NOMO-1 (cell line): ENCODE results near the gene EHBP1L1.
"Not testable (repeated sequence)": the region's sequence is repeated elsewhere in the genome, so short reads cannot be mapped to it uniquely, and the experiment has no call there.

Experiments
- DNase-seq, 2 experiments: peaks; one replicate each; lab custom pipeline; 2025; ENCODE audit not compliant: unreplicated experiment in 2 of 2; lab: John Stamatoyannopoulos, UW

The EHBP1L1 gene

GRCh38 chr11:65560555-65561418 lies 15.1 kb upstream of the EHBP1L1 start:
- no peak for DNase-seq

GRCh38 chr11:65562020-65562419 lies 13.8 kb upstream of the EHBP1L1 start:
- DNase-seq: no peak

- DNase-seq: no peak
Measured at GRCh38 chr11:65562788-65563187, 13.1 kb upstream of the EHBP1L1 start.

GRCh38 chr11:65563601-65564000 lies 12.3 kb upstream of the EHBP1L1 start:
- no peak for DNase-seq

GRCh38 chr11:65564879-65565559 lies 10.8 kb upstream of the EHBP1L1 start:
- not testable (repeated sequence) for DNase-seq

GRCh38 chr11:65565624-65566453 lies 10.0 kb upstream of the EHBP1L1 start:
- peak in 1 of 2 experiments; percentile 27 for DNase-seq

- no peak for DNase-seq
Measured at GRCh38 chr11:65569164-65569972, 6.5 kb upstream of the EHBP1L1 start.

- DNase-seq: peak; percentile 99
Measured at GRCh38 chr11:65569973-65570918, 5.6 kb upstream of the EHBP1L1 start, which contains the start of gene ZNRD2. Gene ZNRD2 (plus strand): TSS chr11:65570477. CDS start chr11:65570492, 15 bp downstream.

- DNase-seq: no peak
Measured at GRCh38 chr11:65571420-65571819, 4.4 kb upstream of the EHBP1L1 start.

GRCh38 chr11:65571940-65572339 lies 3.9 kb upstream of the EHBP1L1 start:
- DNase-seq: peak in 1 of 2 experiments; percentile 28

GRCh38 chr11:65572356-65573051 lies 3.3 kb upstream of the EHBP1L1 start, which contains the start of gene FAM89B:
Gene FAM89B (plus strand): TSS chr11:65572538. CDS start chr11:65572670, 132 bp downstream.
- peak; percentile 84 to 93 for DNase-seq

GRCh38 chr11:65573391-65574079 lies 2.3 kb upstream of the EHBP1L1 start:
- no peak for DNase-seq

GRCh38 chr11:65574109-65574810 lies 1.6 kb upstream of the EHBP1L1 start:
- DNase-seq: peak; percentile 96

GRCh38 chr11:65574811-65575567 lies 864 bp upstream of the EHBP1L1 start:
- no peak for DNase-seq

GRCh38 chr11:65576232-65576866 lies 496 bp downstream of the EHBP1L1 start:
- DNase-seq: no peak
